K562 (cell line): ENCODE data around the gene CLCN1. TPM values are rescaled to one million over a fixed set of nuclear protein-coding genes. Genes with fewer than 3 reads are reported as not detected.

Source experiments
- ATF2 ChIP-seq: sonication (generic); formaldehyde crosslinking; IDR thresholded peaks from 2 replicates; pipeline ENCODE4 v1.8.1; 2022; ENCODE audit warnings: missing genetic modification reagents
- ATF7 ChIP-seq: fragments of 450-650 bp; IDR thresholded peaks from 2 replicates; pipeline ENCODE4 v1.7.1; 2014; ENCODE audit warnings: mild to moderate bottlenecking, moderate library complexity
- DACH1 ChIP-seq: fragments of 450-650 bp; IDR thresholded peaks from 2 replicates; pipeline ENCODE4 v1.6.1; 2018; ENCODE audit not compliant: partially characterized antibody
- PREB ChIP-seq: sonication (generic); formaldehyde crosslinking; IDR thresholded peaks from 2 replicates; pipeline ENCODE4 v1.8.1; 2023; ENCODE audit warnings: mild to moderate bottlenecking, missing genetic modification reagents
- PRMT5 ChIP-seq: sonication (generic); formaldehyde crosslinking; IDR thresholded peaks from 2 replicates; pipeline ENCODE4 v1.5.0; 2020; ENCODE audit warnings: missing genetic modification reagents
- SAFB ChIP-seq: fragments of 200-400 bp; formaldehyde crosslinking; IDR thresholded peaks from 2 replicates; pipeline ENCODE4 v1.6.1; 2017; ENCODE audit warnings: low read depth, low read length, borderline replicate concordance
- SRSF1 ChIP-seq: fragments of 200-400 bp; formaldehyde crosslinking; IDR thresholded peaks from 2 replicates; pipeline ENCODE4 v1.6.1; 2017; ENCODE audit warnings: mild to moderate bottlenecking, low read depth, low read length, moderate library complexity
- YBX1 ChIP-seq: fragments of 450-650 bp; IDR thresholded peaks from 2 replicates; pipeline ENCODE4 v1.7.1; 2016; ENCODE audit warnings: mild to moderate bottlenecking
- YY1 ChIP-seq, 3 experiments: IDR thresholded peaks; 2 replicates each; pipeline ENCODE4 v1.6.1; 2011; ENCODE audit warnings: low read length in 2 of 3, mild to moderate bottlenecking in 2 of 3, moderate library complexity in 2 of 3, borderline replicate concordance in 1 of 3, control low read depth in 1 of 3, low read depth in 1 of 3; ENCODE audit not compliant: insufficient read depth in 3 of 3, insufficient replicate concordance in 2 of 3, control insufficient read depth in 1 of 3, insufficient read length in 1 of 3; ENCODE audit errors: extremely low read depth in 1 of 3
- ZBTB2 ChIP-seq: fragments of 450-650 bp; IDR thresholded peaks from 2 replicates; pipeline ENCODE4 v1.6.1; 2016; ENCODE audit warnings: antibody characterized with exemption
- ZBTB7A ChIP-seq: IDR thresholded peaks from 2 replicates; pipeline ENCODE4 v1.6.1; 2011; ENCODE audit warnings: low read depth, mild to moderate bottlenecking, low read length, moderate library complexity, borderline replicate concordance; ENCODE audit not compliant: control insufficient read depth
- ZNF175 ChIP-seq: fragments of 200-800 bp; sonication (Bioruptor generic); IDR thresholded peaks from 2 replicates; pipeline ENCODE4 v1.6.1; 2016; ENCODE audit warnings: low read depth, mild to moderate bottlenecking, missing genetic modification characterization, missing compliant biosample characterization
- ZNF318 ChIP-seq, 2 experiments: fragments of 450-650 bp; IDR thresholded peaks; 2 replicates each; pipeline ENCODE4 v1.6.1; 2016; ENCODE audit warnings: mild to moderate bottlenecking in 2 of 2, borderline replicate concordance in 1 of 2, low read depth in 1 of 2, moderate library complexity in 1 of 2
- polyA plus RNA-seq, 8 experiments: library from polyadenylated mRNA; depleted of rRNA in 4 of 8; stranded (reverse) in 5 of 8; unstranded in 3 of 8; fragments of >200 nt; fragmentation: Nextera tagmentation in 2 of 8; fragmentation: Illumina TruSeq in 1 of 8; extraction: Ambion mirVana in 2 of 8; extraction: Trizol in 1 of 8; gene quantifications; 2 replicates each; pipeline versions ENCODE4 v1.2.1 to v1.2.3, GENCODE V29; 2011 to 2014; ENCODE audit warnings: inconsistent platforms in 1 of 8, missing spikeins in 1 of 8
- total RNA-seq, 7 experiments: library from RNA; depleted of rRNA in 6 of 7; stranded (reverse); fragments of >200 nt in 6 of 7; fragmentation: Illumina TruSeq in 2 of 7; extraction: Trizol in 2 of 7; gene quantifications; 2 replicates each; pipeline versions ENCODE4 v1.2.1 to v1.2.3, GENCODE V29; 2011 to 2021; ENCODE audit warnings: low replicate concordance in 1 of 7

Gene CLCN1
- total and polyA plus RNA-seq, 9 of the 15 experiments (the other 6 are each of a cell fraction or from before 2014, with no cell fraction given) = 0.01 to 0.11 (median 0.04) TPM; not detected in 4

GRCh38 chr7:143380646-143381426, 64.9 kb downstream of the CLCN1 start, which contains the start of gene ZYX (continued):
- TF ChIP-seq ZBTB2 = 0 out of 2 replicates have a peak, but pooled peaks have one; percentile 16
- peak; percentile 73 for TF ChIP-seq ATF2 (CRISPR knock-in tag)
- TF ChIP-seq ZNF175 (CRISPR knock-in tag) = peak; percentile 91
- TF ChIP-seq SRSF1 = peak; percentile 79; the same call in 1 of the 2 replicates
- 0 out of 2 replicates have a peak, but pooled peaks have one; percentile 73 for TF ChIP-seq PREB (CRISPR knock-in tag)
- TF ChIP-seq PRMT5 (CRISPR knock-in tag) = peak; percentile 27; the same call in 1 of the 2 replicates
- TF ChIP-seq DACH1 = peak; percentile 81
- TF ChIP-seq ATF7 = peak; percentile 69
- TF ChIP-seq YBX1 = no peak
- TF ChIP-seq ZBTB7A = peak; percentile 93
- no peak for TF ChIP-seq ZNF318 (IDR thresholded peaks at IDR 0.05; ENCODE audit: borderline replicate concordance in 1 of 2, low read depth in 1 of 2)
- 0 out of 2 replicates have a peak, but pooled peaks have one; percentile 19 for TF ChIP-seq SAFB
- peak in 2 of 3 experiments; percentile 71 to 80 for TF ChIP-seq YY1 (IDR thresholded peaks at IDR 0.05; ENCODE audit: borderline replicate concordance in 1 of 3, control insufficient read depth in 1 of 3, extremely low read depth in 1 of 3, insufficient read depth in 3 of 3, insufficient read length in 1 of 3, insufficient replicate concordance in 2 of 3, low read depth in 1 of 3, low read length in 2 of 3)
